HG02642 (cell line): ENCODE results near the gene NDRG3.
A peak's percentile ranks its signal among the peaks of the same experiment; 100 is the strongest.

Experiments
- ATAC-seq: cut with Tn5 transposase; IDR thresholded peaks from one replicate; pipeline ENCODE4 v1.9.1; 2021; ENCODE audit warnings: mild to moderate bottlenecking; ENCODE audit not compliant: unreplicated experiment, poor library complexity

NDRG3 gene

DNA sequence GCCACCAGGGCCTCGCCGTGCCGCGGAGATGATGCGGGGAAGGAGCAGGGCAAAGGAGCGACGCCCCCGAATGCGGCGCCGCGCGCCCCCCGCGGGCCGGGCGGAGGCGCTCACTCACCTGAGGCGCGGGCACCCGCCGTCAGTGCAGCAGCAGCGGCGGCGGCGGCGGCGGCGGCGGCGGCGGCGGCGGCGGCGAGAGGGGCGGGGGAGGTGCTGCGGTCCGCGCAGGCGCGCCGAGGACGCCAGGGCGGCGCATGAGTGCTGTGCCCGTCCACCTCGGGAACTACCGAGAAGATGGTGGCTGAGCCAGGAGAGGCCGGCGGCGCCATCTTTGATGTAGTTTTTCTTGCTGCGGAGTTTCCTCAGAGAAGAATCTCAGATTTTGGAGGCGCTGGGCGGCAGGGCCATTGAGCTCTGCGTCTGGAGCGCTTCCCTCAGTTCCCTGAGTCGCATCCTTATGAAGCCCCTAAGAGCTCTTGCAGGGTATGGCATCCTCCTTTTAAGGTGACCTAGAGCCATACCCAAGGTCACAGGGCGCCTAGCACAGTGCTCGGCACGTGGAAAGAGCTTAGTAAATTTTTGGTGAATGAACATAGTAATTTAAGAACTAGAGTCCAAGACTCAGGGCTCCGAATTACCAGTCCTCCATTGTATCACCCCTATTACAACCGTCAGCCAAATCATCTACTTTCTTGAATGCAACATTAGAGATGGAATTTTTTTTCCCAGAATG lies at the start of gene NDRG3:
TSS of gene NDRG3 (minus strand) at position 164 of the 733 bp plus-strand sequence. CDS start 24,355 bp downstream, outside the sequence.
- ATAC-seq, result peak; percentile 94

DNA sequence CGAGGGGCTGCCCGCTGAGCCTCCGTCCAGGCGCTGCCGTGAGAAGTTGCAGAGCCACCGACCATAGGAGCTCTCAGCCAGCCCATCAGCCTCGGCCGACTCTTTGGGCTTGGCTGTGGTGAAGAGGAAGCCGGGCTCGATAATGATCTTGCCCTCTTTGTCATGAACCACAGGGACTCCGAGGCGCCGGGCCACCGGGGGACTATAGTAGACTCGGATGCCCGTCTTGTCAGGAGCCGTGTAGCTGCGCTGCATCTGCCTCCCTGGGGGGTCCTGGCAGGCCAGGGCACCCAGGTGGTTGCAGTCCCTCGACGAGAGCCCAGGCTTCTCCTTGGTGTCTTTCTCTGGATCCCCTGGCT lies 48.2 kb upstream of the NDRG3 start:
- ATAC-seq, result no peak

DNA sequence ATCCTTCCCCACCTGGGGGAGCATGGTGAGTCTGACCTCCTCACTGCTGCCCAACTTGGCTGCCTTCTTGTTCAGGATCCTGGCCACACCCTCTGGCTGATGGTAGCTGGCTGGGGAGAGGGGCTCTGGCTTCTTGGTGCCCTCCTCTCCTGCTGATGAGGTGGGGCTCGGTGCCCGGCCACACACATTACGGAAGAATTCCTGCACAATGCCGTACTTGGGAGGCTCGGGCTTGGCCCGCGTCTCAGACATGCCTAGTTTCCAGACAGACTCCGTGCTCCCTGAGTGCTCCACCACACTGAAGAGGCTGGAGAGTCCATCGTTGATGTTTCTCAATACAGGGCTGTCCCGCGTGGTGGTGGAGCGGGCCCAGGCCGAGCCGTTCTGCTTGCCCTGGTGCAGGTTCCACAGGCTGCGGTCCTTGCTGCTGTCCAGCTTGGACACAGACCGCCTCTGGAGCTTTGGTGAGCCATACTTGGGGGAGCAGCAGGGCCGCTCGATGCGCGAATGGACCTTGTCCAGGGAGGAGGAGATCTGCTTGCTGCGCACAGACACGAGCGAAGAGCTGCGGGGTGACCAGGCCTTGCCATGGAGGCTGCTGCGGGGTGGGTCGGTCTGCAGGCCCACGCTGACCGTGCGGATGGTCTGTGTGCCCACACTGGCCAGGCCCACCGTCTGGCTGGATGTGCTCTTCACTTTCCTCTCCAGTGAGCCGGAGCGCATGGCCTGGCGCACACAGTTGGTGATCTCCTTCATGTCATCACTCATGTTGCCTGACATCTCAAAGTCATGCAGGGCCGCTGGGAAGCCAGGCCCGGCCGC lies 47.6 kb upstream of the NDRG3 start:
- no peak for ATAC-seq

DNA sequence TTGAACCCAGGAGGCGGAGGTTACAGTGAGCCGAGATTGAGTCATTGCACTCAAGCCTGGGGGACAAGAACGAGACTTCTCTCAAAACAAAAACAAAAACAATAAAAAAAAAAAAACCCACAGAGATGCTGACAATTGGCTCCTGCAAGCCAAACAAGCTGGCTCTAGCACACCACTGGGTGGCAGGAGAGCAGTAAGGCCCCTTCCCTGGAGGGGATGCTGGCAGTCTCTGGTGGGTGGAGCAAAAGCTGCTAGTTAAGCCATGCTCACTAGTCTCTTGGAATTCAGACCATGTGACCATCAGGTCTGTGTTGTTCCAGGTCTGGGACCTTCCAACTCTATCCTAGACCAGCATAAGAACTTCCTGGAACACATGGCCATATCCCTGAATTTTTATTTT lies 46.5 kb upstream of the NDRG3 start:
- ATAC-seq, result no peak

DNA sequence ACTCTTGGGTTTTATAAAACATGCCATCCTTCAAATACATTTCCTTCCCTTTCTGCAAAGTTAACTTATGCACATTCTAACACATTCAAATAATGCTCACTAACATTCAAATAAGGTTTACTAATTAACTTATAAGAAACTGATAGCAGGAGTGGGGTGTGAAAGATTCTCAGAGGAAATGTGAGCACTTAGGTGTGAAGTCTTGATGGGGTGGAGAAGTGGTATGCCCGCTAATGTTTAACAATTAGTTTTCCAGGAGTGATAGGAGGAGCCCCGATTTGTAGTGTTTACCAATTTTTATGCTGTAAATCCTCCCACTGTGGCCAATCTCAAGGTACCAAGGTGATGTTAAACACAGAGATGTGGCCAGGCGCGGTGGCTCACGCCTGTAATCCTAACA lies 46.0 kb upstream of the NDRG3 start:
- ATAC-seq, result no peak

DNA sequence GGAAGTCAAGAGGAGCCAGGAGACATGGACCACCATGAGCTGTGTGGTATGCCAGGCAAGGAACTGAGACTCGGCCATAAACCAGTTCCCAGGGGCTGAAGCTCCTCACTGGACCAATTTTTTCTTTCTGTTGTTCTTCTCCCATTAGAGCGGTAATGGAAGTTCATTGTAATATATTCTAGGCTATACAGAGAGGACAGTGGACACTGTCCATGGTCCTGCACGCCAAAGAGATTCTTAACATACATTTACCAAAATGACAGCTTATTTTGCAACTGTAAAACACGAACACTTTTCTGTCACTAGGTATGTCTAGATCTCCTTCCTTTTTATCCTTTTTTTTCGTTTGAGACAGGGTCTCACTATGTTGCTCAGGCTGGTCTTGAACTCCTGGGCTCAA lies 40.8 kb upstream of the NDRG3 start:
- ATAC-seq, result no peak

DNA sequence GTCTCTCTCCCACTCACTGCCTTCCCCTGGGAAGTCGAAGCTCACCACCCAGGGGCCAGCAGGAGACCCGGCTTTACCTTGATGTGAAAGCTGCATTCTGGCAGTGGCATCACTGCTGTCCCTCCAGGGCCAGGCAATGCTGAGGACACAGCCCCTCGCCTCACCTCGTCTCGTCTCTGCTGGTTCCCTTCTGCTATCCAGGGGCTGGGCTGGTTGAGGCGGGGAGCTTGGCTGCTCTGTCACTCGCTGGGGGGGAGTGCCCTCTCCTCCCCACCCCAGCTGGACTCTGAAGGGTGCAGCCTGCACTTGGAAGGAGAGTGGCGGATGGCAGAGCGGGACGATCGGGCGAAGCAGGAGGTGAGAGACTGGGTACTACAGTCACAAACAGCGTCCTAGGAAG lies 40.4 kb upstream of the NDRG3 start:
- ATAC-seq, result no peak

DNA sequence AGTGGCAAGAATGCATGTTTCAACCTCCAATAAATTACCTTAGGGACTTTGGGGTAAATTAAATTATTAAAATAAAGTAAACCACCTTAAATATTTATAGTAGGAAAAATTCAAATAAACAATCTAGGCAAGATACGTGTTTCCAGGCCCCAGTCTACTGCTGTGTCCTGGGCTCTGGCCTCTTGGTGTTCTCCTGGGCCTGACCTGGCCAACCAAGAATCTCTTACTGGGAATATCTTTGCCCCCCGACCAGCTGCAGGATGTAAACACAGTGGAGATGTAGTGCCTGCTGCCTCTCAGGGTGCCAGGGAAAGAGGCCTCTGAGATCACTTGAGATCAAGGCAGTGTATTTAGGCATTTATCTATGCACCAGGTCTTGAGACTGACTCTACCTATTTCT lies 39.4 kb upstream of the NDRG3 start:
- no peak for ATAC-seq

DNA sequence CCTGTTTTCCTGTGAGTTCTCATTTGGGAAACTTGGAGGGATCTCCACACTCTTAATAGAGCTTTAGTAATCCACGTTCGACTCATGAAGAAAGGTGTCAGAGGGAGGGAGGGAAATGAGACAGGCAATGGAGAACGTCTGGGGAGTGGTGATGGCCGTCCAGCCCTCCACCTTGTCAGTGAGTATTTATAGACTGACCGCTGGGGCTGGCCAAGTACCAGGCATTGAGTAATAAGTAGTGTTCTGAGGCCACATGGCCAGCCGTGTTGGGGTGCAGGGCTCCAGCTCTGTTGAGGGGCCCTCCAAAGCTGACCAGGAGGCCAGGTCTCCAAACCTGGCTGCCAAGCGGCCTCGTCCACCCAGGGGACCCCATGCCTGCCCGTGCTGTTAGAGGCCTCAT lies 39.0 kb upstream of the NDRG3 start:
- ATAC-seq, result no peak

DNA sequence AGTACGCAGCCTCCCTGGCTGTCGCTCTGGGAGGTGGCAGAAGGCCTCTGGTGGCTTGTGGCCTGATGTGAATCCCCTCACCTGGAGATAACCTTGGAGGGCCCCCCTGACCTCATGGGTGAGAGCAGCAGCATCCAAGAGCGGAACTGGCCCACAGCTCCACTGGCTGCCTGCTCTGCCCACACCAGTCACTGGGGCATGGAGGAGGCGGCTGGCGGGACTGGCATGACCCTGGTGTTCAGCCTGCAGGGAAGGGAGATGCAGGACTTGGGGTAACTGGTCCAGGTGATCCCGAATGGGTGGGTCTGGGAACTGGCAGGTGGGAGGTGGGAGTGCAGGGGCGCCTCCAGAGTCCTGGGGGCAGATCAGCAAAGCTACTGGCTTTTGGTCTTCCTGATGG lies 38.2 kb upstream of the NDRG3 start:
- no peak for ATAC-seq

DNA sequence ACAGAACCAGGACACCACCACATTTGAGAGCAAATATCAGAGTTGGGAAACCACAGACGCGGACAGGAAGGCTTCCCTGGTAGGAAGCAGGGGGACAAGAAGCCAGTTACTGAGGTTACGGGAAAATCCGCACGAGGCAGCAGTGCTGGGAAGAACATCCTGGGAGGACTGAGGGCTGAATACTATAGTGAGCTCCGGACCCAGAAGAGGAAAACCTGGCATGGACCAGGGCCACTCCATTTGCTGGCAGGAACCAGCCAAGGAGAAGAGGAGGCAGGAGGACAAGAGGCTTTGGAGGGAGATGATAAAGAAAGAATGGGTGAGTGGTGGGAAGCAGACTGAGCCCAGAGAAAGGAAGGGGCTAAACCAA lies 33.8 kb upstream of the NDRG3 start:
- no peak for ATAC-seq

DNA sequence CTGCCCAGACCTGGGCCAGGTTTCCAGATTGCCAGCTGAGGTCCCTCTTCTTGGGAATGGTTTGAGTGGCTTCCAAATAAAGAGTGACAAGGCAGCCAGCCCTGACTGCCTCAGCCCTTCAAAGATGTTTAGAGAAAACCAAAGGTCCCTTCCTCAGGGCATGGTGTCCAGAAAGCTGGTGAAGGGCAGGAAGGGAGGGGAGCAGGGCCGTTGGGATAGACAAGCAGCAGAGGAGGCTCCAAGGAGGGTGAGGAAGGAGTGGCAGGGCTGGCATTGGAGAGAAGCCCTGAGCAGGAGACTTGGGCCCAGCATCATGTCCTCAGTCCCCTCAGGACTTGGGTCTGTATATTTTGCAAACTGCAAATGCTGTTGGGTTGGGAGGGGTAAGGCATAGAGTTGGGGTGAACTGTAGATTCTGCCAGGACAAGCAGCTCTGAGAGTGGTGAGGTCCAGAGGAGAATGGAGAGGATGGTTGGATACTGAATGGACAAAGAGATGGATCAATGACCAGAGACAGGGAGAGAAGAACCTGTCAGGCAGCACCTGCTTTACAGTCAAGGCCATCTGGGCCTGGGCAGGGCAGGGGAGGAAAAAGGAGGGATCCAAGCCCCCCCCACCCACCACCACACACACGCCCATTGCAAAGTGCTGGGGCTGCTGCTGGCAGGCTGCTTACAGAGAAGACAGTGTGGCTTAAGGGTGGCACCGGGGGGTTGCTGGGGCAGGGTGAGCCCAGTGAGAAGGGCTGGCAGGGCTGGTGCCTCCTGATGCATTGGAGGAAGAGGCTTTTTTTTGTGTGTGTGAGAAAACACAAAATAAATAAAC lies 33.2 kb upstream of the NDRG3 start:
- ATAC-seq, result no peak

DNA sequence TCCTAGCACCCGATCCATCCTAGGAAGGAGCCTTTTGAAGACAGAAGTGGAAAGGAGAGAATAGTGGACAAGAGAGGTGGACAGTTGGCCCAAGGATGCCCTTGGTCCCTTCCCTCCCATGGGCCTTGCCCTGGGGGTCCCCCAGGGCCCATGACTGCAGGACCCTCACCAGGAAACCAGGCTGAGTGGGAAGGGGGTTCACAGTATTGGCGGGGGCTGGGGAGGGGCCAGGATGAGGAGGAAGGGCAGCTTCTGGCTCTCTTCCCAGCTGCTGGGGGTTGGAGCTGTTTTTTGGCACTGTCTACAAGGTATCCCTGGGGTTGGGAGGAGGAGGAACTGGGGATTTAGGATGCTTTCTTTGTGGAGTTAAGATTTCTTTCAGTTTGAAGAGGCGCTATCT lies 31.7 kb upstream of the NDRG3 start:
- no peak for ATAC-seq

DNA sequence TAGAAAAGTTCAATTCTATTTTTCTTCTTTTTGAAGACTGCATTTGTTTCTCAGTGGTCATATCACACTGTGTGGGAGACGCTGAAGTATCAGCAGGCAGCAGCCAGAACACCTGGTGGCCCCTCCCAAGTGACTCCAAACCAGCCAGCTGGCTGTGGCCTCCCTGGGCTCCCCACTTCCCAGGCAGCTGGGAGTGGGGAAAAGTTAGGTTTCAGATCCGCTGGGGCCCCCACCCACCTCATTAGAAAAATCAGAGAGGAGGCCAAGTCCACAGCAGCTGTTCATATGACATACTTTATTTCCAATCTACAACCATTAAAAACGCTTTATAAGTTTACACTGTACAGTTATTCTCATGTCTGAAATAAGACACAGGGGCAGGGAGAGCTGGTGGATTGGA lies 31.3 kb upstream of the NDRG3 start:
- no peak for ATAC-seq

DNA sequence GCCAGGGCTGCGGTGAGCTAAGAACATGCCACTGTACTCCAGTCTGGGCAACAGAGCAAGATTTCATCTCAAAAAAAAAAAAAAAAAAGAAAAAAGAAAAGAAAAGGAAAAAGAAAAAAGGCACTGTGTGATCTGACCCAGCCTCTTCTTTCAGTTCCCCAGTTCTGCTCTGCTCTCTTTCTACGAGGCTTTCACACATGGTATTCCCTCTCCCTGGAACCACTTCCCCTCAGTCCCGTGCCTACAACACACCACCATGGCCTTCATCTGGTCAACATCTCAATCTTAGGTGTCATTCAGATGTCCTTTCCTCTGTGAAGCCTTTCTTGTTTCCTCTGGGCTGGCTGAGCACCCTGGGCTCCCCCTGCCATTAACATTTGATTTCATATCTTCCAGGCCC lies 29.9 kb upstream of the NDRG3 start:
- no peak for ATAC-seq

DNA sequence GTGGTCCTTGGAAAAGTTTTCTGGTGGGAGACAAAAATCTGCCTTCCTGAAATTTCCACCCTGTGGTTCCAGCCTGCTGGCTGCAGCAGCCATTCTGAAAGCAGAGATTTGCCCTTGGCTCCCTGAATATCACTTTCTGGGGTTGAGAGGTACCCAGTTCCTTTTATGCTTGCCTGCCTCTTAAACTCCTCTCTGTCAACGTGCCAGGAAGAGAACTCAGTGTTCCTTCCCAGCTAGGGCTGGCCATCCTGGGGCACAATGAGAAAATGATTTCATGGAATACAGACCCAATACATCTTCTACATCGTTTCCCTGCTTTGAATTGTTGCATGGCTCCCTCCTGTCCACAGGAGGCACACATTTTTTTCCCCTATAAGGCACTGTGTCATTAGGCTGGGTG lies 29.3 kb upstream of the NDRG3 start:
- no peak for ATAC-seq

DNA sequence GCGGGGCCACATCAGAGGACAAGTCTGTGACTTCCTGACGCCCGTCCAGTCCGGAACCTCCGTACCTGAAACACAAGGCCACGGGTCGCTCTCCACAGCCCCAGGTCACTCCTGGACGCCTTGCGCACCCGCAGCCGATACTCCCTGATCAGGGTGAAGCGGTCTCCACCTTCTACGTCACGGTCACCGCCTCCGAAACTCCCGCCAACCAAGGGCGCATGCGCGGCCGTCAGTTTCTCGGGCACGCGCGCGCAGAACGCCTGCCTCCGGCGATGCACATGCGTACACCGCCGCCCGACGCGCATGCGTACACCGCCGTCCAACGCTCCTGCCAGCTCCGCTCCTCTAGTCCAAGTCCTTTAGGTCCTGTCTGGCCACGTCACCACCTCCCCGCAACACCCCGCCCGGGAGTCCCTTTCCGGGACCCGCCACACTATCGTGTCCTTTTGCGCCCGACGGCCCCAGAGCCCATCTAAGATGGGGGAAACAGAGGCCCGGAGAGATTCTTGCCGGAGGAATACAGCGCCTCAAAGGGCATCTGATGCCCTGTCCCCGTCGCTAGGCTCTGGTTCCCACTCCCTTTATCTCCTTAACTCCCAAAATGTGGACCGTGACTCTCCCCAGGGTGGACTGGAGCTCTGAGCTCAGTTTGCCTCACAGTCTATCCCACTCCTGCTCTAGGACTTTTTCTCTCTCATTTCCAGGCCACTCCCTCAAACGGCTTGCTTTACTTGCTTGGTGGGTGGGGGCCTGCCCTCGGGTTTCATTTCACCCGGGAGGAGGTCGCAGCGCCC lies 27.9 kb upstream of the NDRG3 start, which contains the start of gene DSN1:
TSS of gene DSN1 (minus strand) at position 167 of the 794 bp plus-strand sequence. CDS start 2,305 bp downstream, outside the sequence.
- ATAC-seq, result peak; percentile 91

DNA sequence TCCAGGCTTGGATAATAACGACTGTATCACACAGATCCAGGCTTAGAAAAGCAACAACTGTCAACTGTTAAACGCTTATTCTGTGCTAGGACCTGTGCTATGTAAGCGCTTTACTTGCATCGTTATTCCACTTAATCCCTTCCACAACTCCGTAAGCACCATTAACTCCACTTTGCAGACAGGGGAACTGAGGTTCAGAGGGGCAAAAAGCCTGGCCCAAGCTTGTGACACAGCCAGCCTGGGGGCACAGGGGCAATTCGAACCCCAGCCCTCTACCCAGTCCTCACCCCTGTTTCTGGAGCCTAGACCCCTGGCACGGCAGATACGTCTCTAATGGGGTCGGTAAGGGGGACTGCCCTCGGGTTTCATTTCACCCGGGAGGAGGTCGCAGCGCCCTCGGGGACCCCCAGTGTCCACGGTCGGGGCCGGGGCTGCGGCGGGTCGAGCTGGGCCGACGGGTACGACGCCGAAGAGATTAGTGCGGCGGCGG lies 27.3 kb upstream of the NDRG3 start:
- ATAC-seq, result no peak

DNA sequence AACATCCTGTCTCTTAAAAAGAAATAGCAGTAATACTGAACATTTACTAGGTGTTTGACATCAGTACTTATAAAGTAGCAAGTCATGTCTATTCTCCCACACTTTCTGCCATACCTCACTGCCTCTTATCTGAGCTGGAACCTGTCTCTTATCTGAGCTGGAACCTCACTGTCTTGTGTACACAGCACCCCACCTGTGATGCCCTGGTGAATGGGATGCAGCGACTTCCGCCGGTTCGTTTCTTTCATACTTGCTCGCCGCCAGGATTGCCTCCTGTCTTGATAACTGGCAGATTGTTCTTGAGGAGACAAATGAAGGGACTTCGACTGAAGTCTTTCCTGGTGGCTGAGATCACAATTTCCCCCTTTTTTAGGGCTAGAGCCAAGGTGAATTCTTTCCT lies 24.8 kb upstream of the NDRG3 start:
- no peak for ATAC-seq
